Spinal cord (tissue), 10 donors: ENCODE data around the gene ERC2. TPM values are rescaled to one million over a fixed set of nuclear protein-coding genes. Genes with fewer than 3 reads are reported as not detected.
A peak's percentile ranks its signal among the peaks of the same experiment; 100 is the strongest.

Source experiments
- DNase-seq, 6 donors: peaks; one replicate each; pipeline versions ENCODE4 v3.0.0 to v3.0.0-alpha.2; 2013 to 2015; ENCODE audit warnings: low spot score in 6 of 6, low read depth in 4 of 6
- H3K27ac ChIP-seq: one replicate; pipeline ENCODE4 v1.5.1; 2013; ENCODE audit warnings: low read depth, low read length, control low read depth
- H3K27me3 ChIP-seq: one replicate; pipeline ENCODE4 v1.6.1; 2013; ENCODE audit warnings: low read length; ENCODE audit not compliant: control insufficient read depth, insufficient read depth
- H3K36me3 ChIP-seq: one replicate; pipeline ENCODE4 v1.6.1; 2013; ENCODE audit warnings: low read length; ENCODE audit not compliant: control insufficient read depth, insufficient read depth
- H3K4me1 ChIP-seq: one replicate; pipeline ENCODE4 v1.6.1; 2013; ENCODE audit warnings: low read length; ENCODE audit not compliant: control insufficient read depth, insufficient read depth
- H3K4me3 ChIP-seq: one replicate; pipeline ENCODE4 v1.5.1; 2013; ENCODE audit warnings: low read depth, low read length, control low read depth
- H3K9me3 ChIP-seq: one replicate; pipeline ENCODE4 v1.6.1; 2013; ENCODE audit warnings: low read length; ENCODE audit not compliant: control insufficient read depth, insufficient read depth
- WGBS: methylation state at CpG from one replicate; pipeline ENCODE4 v1.1.5; 2013; ENCODE audit warnings: missing lambda C conversion rate; ENCODE audit not compliant: insufficient coverage; 5-methylcytosine and 5-hydroxymethylcytosine counted together
- polyA plus RNA-seq, 2 donors: library from polyadenylated mRNA; unstranded; fragments of 120-200 nt; gene quantifications; one replicate each; pipeline ENCODE4 v1.2.1, GENCODE V29; 2013; ENCODE audit not compliant: insufficient read length in 2 of 2
- total RNA-seq, 2 donors: library from RNA; depleted of rRNA in 1 of 2; stranded (reverse); fragments of 120-200 nt in 1 of 2; fragments of >200 nt in 1 of 2; gene quantifications; one replicate each; pipeline versions ENCODE4 v1.2.3 to v1.2.4, GENCODE V29; 2013 to 2014
- donor health status: healthy.

The ERC2 gene
- total and polyA plus RNA-seq, 4 donors, result 24.0 to 51.3 (median 29.7) TPM

DNA sequence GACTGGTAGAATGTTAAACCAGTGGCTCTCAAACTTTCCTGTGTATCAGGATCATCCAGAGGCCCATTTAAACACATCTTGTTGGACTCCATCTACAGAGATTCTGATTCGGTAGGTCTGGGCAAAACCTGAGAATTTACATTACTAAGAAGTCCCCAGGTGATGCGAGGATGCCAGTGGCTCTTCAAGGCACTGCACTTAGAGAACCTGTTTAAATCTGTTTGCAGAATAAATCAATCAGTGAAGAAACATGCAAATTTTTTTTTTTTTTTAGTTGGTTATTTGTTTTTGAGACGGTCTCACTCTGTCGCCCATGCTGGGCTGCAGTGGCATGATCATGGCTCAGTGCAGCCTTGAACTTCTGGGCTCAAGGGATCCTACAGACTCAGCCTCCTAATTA lies 863.4 kb downstream of the ERC2 start:
- Histone ChIP-seq H3K4me3 (no peak overlapping the region), H3K27me3 (no peaks in the 10 kb centered on the region), H3K36me3 (no peaks in the 10 kb centered on the region), H3K9me3 (no peaks in the 10 kb centered on the region), H3K27ac (no peak overlapping the region), H3K4me1 (peaks cover 3% of the 10 kb centered on the region)
- WGBS, result 92% methylated on average over 2 of the region's 4 CpGs
- no peak for DNase-seq

DNA sequence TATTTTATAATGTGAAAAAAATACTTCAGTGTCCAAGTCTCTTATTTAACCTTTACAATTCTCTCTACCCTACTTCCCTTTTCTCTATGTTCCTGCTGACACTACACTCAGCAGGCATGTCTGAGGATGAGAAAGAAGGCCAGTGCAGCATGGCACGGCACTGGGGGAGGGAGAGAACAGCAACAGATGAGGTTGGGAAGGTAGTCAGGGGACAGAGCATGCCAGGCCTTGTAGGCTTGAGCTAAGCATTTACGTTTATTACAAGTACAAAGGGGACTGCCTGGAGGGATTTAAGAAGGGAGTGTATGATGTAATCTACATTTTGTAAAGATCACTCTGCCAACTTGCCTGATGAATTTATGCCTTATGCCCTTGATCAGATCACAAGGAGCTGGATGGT lies 863.9 kb downstream of the ERC2 start:
- no peaks in the 10 kb centered on the region for H3K27me3 ChIP-seq
- H3K27ac ChIP-seq, result no peak overlapping the region
- no CpG with 5 or more reads among the region's 2 CpGs for WGBS
- H3K9me3 ChIP-seq, result no peaks in the 10 kb centered on the region
- H3K36me3 ChIP-seq, result no peaks in the 10 kb centered on the region
- DNase-seq, result no peak
- peaks cover 3% of the 10 kb centered on the region for H3K4me1 ChIP-seq
- no peak overlapping the region for H3K4me3 ChIP-seq

DNA sequence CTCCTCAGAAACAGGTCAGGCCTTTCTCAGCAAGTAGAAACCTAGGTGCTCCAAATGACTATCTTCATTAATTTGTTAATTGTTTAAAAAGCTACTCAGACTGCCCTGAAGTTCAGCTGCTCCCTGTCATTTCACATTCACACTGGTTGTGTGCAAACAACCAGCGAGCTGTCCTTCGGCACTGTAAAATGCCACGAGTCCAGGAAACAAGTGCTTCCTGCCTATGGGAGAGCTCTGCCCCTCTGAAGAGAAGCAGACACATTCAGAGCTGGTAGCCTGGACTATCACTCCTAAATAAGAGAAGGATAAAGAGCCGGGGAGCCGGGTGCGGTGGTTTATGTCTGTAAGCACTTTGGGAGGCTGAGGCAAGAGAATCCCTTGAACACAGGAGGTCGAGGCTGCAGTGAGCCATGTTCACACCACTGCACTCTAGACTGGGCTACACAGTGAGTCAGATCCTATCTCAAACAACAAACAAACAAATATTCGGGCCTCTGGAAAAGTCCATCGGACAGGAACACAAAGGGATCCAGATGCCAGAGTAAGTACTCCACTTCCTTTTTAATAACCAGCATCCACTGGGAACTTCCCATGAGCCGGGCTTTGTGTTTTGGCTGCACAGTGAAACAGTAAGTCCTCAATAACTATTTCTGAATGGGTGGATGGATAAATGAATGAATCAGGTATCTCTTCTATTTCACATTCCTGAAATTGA lies 866.7 kb downstream of the ERC2 start:
- Histone ChIP-seq H3K27ac (no peak overlapping the region), H3K9me3 (no peaks in the 10 kb centered on the region), H3K4me1 (peaks cover 3% of the 10 kb centered on the region), H3K36me3 (no peaks in the 10 kb centered on the region), H3K4me3 (no peak overlapping the region), H3K27me3 (no peaks in the 10 kb centered on the region)
- 79% methylated on average over 3 of the region's 10 CpGs for WGBS
- DNase-seq, result no peak

DNA sequence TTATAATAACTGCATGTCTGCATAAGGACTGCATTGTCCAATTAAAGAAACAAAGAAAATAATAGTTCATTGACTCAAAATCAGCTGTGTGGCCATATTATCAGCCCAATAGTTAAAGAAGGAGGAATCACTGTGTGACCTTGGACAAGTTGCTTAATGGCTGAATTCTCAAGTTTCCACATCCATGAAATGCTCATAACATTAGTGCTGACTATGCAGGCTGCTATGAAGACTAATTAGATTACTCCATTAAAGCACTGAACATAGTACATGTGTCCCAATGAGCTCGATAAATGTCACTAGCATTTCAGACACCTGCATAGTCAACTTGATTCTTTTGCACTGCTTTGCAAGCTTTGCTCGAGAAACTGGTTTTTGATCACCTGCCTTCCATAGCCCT lies 870.0 kb downstream of the ERC2 start:
- no peak overlapping the region for H3K27ac ChIP-seq
- no peaks in the 10 kb centered on the region for H3K9me3 ChIP-seq
- no peaks in the 10 kb centered on the region for H3K36me3 ChIP-seq
- H3K4me1 ChIP-seq, result no peaks in the 10 kb centered on the region
- WGBS, result no CpG with 5 or more reads among the region's 2 CpGs
- DNase-seq, result peak in 1 of 6 donors; percentile 52
- H3K4me3 ChIP-seq, result no peak overlapping the region
- H3K27me3 ChIP-seq, result no peaks in the 10 kb centered on the region

DNA sequence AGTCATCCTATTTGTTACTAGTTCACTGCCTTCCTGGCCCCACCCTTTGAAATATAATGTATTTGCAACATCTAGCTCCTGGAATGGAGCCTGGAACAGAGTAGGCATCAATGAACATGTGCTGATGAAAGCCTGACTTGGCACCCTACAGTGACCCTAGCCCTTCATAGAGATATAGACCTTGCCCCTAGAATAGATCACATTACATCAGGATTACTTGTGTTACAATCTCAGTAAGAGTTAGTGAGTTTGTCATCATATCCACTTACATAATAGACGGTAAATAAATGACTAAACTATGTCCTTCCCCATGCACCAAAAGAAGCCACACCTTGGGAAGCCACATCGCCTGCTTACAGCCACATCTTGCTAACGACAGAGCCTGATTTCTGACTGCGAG lies 870.6 kb downstream of the ERC2 start:
- 85% methylated on average over 3 of the region's 4 CpGs for WGBS
- no peaks in the 10 kb centered on the region for H3K9me3 ChIP-seq
- no peaks in the 10 kb centered on the region for H3K36me3 ChIP-seq
- no peaks in the 10 kb centered on the region for H3K4me1 ChIP-seq
- DNase-seq, result no peak
- no peak overlapping the region for H3K27ac ChIP-seq
- no peak overlapping the region for H3K4me3 ChIP-seq
- no peaks in the 10 kb centered on the region for H3K27me3 ChIP-seq

DNA sequence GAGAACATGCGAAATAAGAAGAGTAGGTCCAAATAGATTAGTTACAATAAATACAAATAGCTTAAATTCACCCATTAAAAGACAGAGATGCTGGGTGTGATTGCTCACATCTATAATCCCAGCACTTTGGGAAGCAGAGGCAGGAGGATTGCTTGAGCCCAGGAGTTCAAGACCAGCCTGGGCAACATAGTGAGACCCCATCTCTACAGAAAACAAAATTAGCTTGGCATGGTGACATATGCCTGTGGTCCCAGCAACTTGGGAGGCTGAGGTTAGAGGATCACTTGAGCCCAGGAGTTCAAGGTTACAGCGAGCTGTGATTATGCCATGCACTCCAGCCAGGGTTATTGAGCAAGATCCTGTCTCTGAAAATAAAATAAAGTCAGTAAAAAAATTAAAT lies 872.1 kb downstream of the ERC2 start:
- WGBS, result 100% methylated on average over 1 of the region's 2 CpGs
- Histone ChIP-seq H3K36me3 (no peaks in the 10 kb centered on the region), H3K9me3 (no peaks in the 10 kb centered on the region), H3K4me1 (no peaks in the 10 kb centered on the region), H3K27ac (no peak overlapping the region), H3K27me3 (no peaks in the 10 kb centered on the region), H3K4me3 (no peak overlapping the region)
- DNase-seq, result no peak

DNA sequence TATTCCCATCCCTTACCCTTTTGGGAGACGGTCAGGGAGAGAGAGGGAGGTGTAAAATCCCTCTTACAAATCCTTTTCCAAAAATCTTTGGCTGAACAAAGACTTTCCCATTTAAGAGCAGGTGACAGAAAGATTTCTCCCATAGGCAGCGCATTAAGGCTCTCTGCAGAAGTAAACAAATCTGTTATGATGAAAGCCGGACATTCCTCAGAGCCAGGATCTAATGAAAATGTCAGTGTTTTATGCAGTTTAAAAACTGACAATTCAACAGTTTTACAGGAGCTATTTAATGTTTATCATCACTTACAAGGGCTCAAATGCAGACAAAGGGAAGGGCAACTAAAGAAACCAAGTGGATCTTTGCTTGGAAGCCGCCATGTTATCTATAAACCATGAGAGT lies 872.8 kb downstream of the ERC2 start:
- H3K4me1 ChIP-seq, result no peaks in the 10 kb centered on the region
- H3K27ac ChIP-seq, result no peak overlapping the region
- H3K27me3 ChIP-seq, result no peaks in the 10 kb centered on the region
- H3K36me3 ChIP-seq, result no peaks in the 10 kb centered on the region
- DNase-seq, result no peak
- no peak overlapping the region for H3K4me3 ChIP-seq
- no CpG with 5 or more reads among the region's 4 CpGs for WGBS
- H3K9me3 ChIP-seq, result no peaks in the 10 kb centered on the region

DNA sequence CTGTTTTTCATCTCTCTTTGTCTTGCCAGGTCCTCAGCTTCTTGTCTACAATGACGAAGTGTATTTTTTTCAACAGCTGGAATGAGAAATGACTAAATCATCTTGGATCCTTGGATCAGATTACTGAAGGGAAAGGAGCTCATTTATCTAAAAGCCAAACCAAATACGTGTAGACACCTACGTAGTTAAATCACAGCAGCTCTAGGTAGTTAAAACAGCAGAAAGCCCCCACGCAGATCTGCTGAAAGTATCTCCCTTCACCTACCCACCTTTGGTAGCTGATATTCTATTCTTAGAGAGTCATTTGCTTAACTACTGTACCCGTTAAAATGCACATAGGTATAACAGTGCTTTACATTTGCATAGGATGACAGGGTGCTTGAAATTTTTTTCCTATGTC lies 875.7 kb downstream of the ERC2 start:
- H3K27ac ChIP-seq, result no peak overlapping the region
- no peak overlapping the region for H3K4me3 ChIP-seq
- no CpG with 5 or more reads among the region's 5 CpGs for WGBS
- H3K9me3 ChIP-seq, result no peaks in the 10 kb centered on the region
- no peak for DNase-seq
- H3K36me3 ChIP-seq, result no peaks in the 10 kb centered on the region
- no peaks in the 10 kb centered on the region for H3K4me1 ChIP-seq
- H3K27me3 ChIP-seq, result no peaks in the 10 kb centered on the region

DNA sequence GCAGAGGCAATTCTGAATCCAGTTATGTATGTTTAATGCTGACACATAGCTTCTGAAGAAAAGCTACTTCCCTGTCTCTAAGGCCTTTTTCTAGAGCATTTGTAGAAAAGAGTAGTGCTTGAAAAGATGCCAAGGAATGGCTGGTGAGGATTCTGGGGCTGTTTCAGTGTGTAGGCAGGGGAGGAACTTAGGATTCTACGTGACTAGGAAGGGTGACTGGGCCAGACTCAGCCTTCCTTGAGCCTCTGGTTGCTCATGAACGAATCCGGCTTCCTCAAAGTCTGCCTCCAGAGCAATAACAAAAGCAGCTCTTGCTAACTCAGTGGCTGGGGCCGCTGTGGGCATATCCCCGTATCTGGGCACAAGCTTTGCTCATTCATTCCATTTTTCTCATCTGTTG lies 876.4 kb downstream of the ERC2 start:
- Histone ChIP-seq H3K36me3 (no peaks in the 10 kb centered on the region), H3K9me3 (no peaks in the 10 kb centered on the region), H3K4me3 (no peak overlapping the region), H3K27ac (no peak overlapping the region), H3K27me3 (no peaks in the 10 kb centered on the region), H3K4me1 (no peaks in the 10 kb centered on the region)
- 64% methylated on average over 5 of the region's 5 CpGs for WGBS
- DNase-seq, result no peak

DNA sequence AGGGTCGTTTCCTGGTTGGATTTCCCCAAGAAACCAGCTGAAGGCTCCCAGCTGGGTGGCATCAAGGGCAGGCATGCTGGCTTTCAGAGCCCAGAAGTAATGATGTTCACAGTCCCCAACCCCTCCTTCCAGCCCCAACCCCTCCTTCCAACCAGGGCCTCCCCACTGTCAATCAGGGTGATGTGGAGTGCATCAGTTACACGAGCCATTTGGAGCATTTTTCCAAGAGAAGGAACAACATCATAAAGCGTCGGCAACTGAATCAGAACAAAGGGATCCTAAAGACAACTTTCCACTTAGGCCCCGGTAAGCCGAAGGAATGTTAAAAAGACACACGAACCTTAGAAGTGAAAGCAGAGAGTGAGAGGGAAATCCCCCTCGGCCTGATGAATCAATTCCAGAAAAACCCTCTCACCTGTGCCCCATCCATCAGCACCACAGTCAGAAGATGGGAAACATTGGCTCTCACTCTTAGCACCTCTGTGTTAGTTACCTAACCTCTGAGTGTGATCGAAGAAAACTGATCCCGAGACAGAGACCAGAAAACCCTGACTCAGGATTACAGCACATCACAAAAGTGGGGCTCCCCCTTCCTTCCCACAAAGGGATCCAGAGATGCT lies 880.0 kb downstream of the ERC2 start:
- no peak overlapping the region for H3K4me3 ChIP-seq
- H3K27me3 ChIP-seq, result no peaks in the 10 kb centered on the region
- DNase-seq, result no peak
- peaks cover 3% of the 10 kb centered on the region for H3K4me1 ChIP-seq
- WGBS, result 71% methylated on average over 3 of the region's 10 CpGs
- no peaks in the 10 kb centered on the region for H3K9me3 ChIP-seq
- no peak overlapping the region for H3K27ac ChIP-seq
- no peaks in the 10 kb centered on the region for H3K36me3 ChIP-seq
